Activated CD4-positive, alpha-beta memory T cell treated with anti-CD3 and anti-CD28 coated beads for 36 hours (primary cell): ENCODE measurements around the gene IL34. TPM values are rescaled to one million over a fixed set of nuclear protein-coding genes. Genes with fewer than 3 reads are reported as not detected.

ENCODE experiments used
- CTCF ChIA-PET: fragments of 350-600 bp; sonication (Branson Sonifier 250); formaldehyde crosslinking; loops from one replicate; lab custom pipeline; 2021; ENCODE audit warnings: antibody characterized with exemption, inconsistent platforms; lab: Charles Lee
- POLR2A ChIA-PET: fragments of 350-600 bp; sonication (Branson Sonifier 250); formaldehyde crosslinking; loops from one replicate; lab custom pipeline; 2021; ENCODE audit warnings: antibody characterized with exemption; lab: Charles Lee
- DNase-seq: peaks from one replicate; pipeline ENCODE4 v3.0.0-alpha.2; 2020
- H3K27ac Mint-ChIP-seq: one replicate; pipeline ENCODE4 v1.8.0; 2021; ENCODE audit warnings: mixed read lengths
- H3K27me3 Mint-ChIP-seq: one replicate; pipeline ENCODE4 v1.8.0; 2021; ENCODE audit warnings: mixed read lengths
- H3K36me3 Mint-ChIP-seq: one replicate; pipeline ENCODE4 v1.8.0; 2021; ENCODE audit warnings: mixed read lengths
- H3K4me1 Mint-ChIP-seq: one replicate; pipeline ENCODE4 v1.8.0; 2021; ENCODE audit warnings: low read depth, mixed read lengths
- H3K4me3 Mint-ChIP-seq: one replicate; pipeline ENCODE4 v1.8.0; 2021; ENCODE audit warnings: mild to moderate bottlenecking, mixed read lengths
- H3K9me3 Mint-ChIP-seq: one replicate; pipeline ENCODE4 v1.8.0; 2021; ENCODE audit warnings: mixed read lengths
- intact Hi-C: fragments of 100-400 bp; cut with micrococcal nuclease; formaldehyde crosslinking; loops from one replicate; pipeline ENCODE4 v1.15.1; 2023
- total RNA-seq, 2 experiments: library from RNA; stranded (reverse); gene quantifications; one replicate each; pipeline ENCODE4 v1.2.3, GENCODE V29; 2021

The IL34 gene
- total RNA-seq, 2 experiments from 2014 or later, result not detected

GRCh38 chr16:70677499-70678120, 31.3 kb downstream of the IL34 start:
- no peaks in the 10 kb centered on the region for H3K4me1 Mint-ChIP-seq
- no peak for DNase-seq

DNA sequence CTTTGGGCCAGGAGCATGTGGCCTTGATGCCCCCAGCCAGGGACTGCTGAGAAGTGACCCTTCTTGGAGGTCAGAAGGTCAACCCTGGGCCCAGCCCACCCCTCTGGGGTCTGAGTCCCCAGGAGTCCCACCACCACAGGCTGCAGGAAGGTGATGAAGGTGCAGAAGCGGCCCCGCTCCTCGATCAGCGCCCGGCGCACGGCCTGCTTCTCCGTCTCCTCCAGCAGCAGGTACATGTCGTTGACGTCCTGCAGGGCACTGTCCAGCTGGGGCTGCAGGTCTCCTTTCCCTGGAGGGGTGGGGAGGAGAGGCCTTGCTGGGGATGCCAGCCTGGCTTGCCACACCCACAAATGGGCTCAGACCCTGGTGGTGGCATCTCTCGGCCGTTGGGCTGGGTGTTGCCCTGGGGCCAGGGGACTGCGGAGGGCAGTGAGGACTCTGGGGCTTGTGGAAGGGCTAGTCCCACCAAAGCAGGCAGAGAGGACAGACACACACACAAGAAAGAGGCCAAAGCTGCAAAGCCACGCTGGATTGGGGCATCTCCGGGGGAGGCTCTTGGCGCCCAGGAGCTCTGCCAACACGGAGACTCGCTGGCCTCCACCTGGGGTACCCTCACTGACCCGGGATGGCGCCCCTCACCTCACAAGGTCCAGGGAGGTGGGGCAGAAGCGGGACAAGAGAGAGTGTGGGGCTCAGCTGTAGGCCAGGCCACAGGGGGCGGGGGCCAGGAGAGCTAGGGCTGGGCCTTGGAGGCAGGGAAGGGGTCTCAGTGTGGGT, 31.9 kb downstream of the IL34 start:
- no peaks in the 10 kb centered on the region for H3K36me3 Mint-ChIP-seq
- ChIA-PET CTCF (interaction anchor here (5.7 kb wide), 1 partner anchor 92 kb away, joined by 49 read pairs; no protein-coding TSS in a partner anchor), POLR2A (no interaction called here)
- no peak for DNase-seq
- no peaks in the 10 kb centered on the region for H3K4me1 Mint-ChIP-seq
- H3K27ac Mint-ChIP-seq, result no peak overlapping the region
- H3K4me3 Mint-ChIP-seq, result no peak overlapping the region
- H3K9me3 Mint-ChIP-seq, result no peaks in the 10 kb centered on the region
- H3K27me3 Mint-ChIP-seq, result peaks cover 5% of the 10 kb centered on the region
- intact Hi-C loops, result loop anchor here (5.0 kb wide), 1 partner anchor 684 kb away; no protein-coding TSS in a partner anchor

More at GRCh38 chr16:70677499-70678120, 31.3 kb downstream of the IL34 start:
- intact Hi-C loops, result loop anchor here (5.0 kb wide), 1 partner anchor 685 kb away; no protein-coding TSS in a partner anchor
- Mint-ChIP-seq H3K4me3 (no peak overlapping the region), H3K36me3 (no peaks in the 10 kb centered on the region), H3K27ac (no peak overlapping the region), H3K9me3 (no peaks in the 10 kb centered on the region), H3K27me3 (no peaks in the 10 kb centered on the region)
- CTCF ChIA-PET, result no interaction called here
- POLR2A ChIA-PET, result no interaction called here

DNA sequence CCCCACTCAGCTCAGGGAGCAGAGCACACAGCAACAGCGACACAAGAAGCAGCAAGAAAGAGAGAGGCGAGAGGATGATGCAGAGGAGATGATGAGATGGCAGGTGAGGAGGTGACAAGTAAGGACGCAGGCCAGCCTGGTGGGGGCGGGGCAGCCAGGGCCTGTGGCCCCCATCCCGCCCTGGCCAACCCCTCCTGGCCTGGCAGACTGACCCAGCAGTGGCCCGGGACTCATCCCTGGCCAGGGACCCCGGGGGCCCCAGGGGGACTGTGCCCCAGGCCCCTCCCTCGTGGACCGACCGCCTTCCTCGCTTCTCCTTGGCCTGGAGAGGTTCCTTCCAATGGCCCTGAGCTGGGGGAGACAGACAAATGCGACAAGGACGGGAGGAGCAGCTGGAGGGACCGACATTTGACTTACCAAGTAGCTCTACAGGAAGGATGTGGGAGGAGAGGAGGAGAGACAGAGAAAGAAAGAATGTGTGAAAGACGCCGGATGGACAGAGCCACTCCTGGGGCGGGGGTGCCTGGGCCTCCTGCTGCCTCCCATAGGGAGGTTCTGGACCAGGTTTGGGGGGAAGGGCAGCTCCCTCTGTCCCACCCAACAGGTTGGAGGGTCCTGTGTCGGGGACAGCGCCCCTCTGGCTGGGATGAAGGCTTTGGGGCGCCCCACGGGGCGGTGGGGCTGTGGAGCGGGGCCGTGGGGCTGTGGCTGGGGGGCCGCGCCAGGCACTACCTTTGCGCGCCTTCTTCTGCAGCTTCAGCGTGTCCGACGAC, 32.7 kb downstream of the IL34 start:
- Mint-ChIP-seq H3K4me3 (no peak overlapping the region), H3K27ac (no peak overlapping the region)
- POLR2A ChIA-PET, result no interaction called here

DNA sequence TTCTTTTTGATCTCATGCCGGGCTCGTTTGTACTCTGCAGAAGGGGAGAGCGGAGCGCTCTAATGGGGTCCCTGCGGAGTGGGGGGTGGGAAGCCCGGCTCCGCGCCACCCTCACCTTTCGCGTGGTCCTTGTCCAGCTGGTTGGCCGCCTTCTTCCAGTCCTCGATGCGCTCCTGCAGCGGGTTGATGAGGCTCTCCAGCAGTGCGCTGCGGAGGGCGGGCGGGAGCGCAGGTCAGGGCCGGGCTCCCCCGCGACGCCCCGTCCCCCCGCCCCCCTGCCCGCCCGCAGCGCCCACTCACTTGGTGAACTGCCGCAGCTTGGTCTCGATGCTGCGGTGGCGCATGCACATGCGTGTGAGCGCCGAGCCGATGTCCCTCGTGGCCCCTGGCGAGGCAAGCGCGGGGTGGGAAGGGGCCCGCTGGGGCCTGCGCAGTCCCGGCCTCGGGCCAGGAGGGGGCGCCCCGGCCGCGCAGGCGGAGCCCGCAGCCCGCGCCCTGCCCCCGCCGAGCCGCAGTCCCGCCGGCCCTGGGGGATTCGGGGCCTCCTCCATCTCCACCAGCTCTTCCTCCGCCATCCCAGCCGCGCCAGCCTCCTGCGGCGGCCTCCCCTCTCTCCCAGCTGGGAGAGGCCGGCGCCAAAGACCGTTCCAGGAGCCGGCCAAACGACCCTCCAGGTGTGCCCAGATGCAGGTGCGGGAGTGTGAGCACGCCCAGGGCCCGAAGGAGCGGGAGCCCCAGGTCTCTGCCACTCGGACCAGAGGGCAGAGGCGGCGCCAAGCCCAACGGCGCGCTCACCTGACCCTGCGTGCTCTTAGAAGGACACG, 33.5 kb downstream of the IL34 start:
- POLR2A ChIA-PET, result no interaction called here
- no peak for DNase-seq

More for the DNA sequence above, 32.7 kb downstream of the IL34 start:
- no peak for DNase-seq
- peaks cover 8% of the 10 kb centered on the region for H3K27me3 Mint-ChIP-seq
- H3K36me3 Mint-ChIP-seq, result no peaks in the 10 kb centered on the region
- H3K9me3 Mint-ChIP-seq, result no peaks in the 10 kb centered on the region
- CTCF ChIA-PET, result interaction anchor here (0.7 to 5.7 kb wide), 3 partner anchors 12 to 92 kb away, joined by 3 to 49 read pairs (median 3); no protein-coding TSS in a partner anchor
- no peaks in the 10 kb centered on the region for H3K4me1 Mint-ChIP-seq
- intact Hi-C loops, result loop anchor here (5.0 kb wide), 1 partner anchor 683 kb away; no protein-coding TSS in a partner anchor

GRCh38 chr16:70680495-70681381, 34.4 kb downstream of the IL34 start:
- no peaks in the 10 kb centered on the region for H3K36me3 Mint-ChIP-seq
- POLR2A ChIA-PET, result no interaction called here

More for the DNA sequence above, 33.5 kb downstream of the IL34 start:
- intact Hi-C loops, result loop anchor here (1.0 to 10.0 kb wide), 3 partner anchors 55 to 682 kb away; no protein-coding TSS in a partner anchor
- no peak overlapping the region for H3K27ac Mint-ChIP-seq
- H3K4me1 Mint-ChIP-seq, result no peaks in the 10 kb centered on the region
- no peak overlapping the region for H3K4me3 Mint-ChIP-seq
- no peaks in the 10 kb centered on the region for H3K36me3 Mint-ChIP-seq
- CTCF ChIA-PET, result interaction anchor here (0.7 to 5.7 kb wide), 3 partner anchors 13 to 91 kb away, joined by 3 to 49 read pairs (median 3); no protein-coding TSS in a partner anchor
- no peaks in the 10 kb centered on the region for H3K9me3 Mint-ChIP-seq
- H3K27me3 Mint-ChIP-seq, result peaks cover 12% of the 10 kb centered on the region

GRCh38 chr16:70681382-70682238, 35.3 kb downstream of the IL34 start:
- H3K36me3 Mint-ChIP-seq, result no peaks in the 10 kb centered on the region
- H3K27me3 Mint-ChIP-seq, result peaks cover 20% of the 10 kb centered on the region
- no peak overlapping the region for H3K27ac Mint-ChIP-seq
- POLR2A ChIA-PET, result interaction anchor here (0.5 kb wide), 1 partner anchor 68 kb away, joined by 3 read pairs; no protein-coding TSS in a partner anchor
- no peak for DNase-seq
- H3K4me1 Mint-ChIP-seq, result peaks cover 2% of the 10 kb centered on the region
- intact Hi-C loops, result loop anchor here (10.0 kb wide), 1 partner anchor 53 kb away; no protein-coding TSS in a partner anchor
- no peaks in the 10 kb centered on the region for H3K9me3 Mint-ChIP-seq
- CTCF ChIA-PET, result interaction anchor here (1.2 to 5.7 kb wide), 2 partner anchors 89 to 112 kb away, joined by 3 to 49 read pairs; no protein-coding TSS in a partner anchor
- H3K4me3 Mint-ChIP-seq, result no peak overlapping the region

More at GRCh38 chr16:70680495-70681381, 34.4 kb downstream of the IL34 start:
- no peak for DNase-seq
- no peak overlapping the region for H3K4me3 Mint-ChIP-seq
- intact Hi-C loops, result loop anchor here (1.0 to 10.0 kb wide), 2 partner anchors 54 to 91 kb away; no protein-coding TSS in a partner anchor
- peaks cover 16% of the 10 kb centered on the region for H3K27me3 Mint-ChIP-seq
- H3K9me3 Mint-ChIP-seq, result no peaks in the 10 kb centered on the region
- no peaks in the 10 kb centered on the region for H3K4me1 Mint-ChIP-seq
- H3K27ac Mint-ChIP-seq, result no peak overlapping the region
- CTCF ChIA-PET, result interaction anchor here (5.7 kb wide), 1 partner anchor 90 kb away, joined by 49 read pairs; no protein-coding TSS in a partner anchor

- ChIA-PET CTCF (interaction anchor here (1.2 to 5.7 kb wide), 2 partner anchors 88 to 111 kb away, joined by 3 to 49 read pairs; no protein-coding TSS in a partner anchor), POLR2A (interaction anchor here (0.5 to 0.6 kb wide), 2 partner anchors 68 to 1366 kb away, joined by 3 to 4 read pairs; no protein-coding TSS in a partner anchor)
- Mint-ChIP-seq H3K36me3 (no peaks in the 10 kb centered on the region), H3K27me3 (peaks cover 21% of the 10 kb centered on the region), H3K27ac (no peak overlapping the region), H3K9me3 (no peaks in the 10 kb centered on the region), H3K4me3 (no peak overlapping the region), H3K4me1 (peaks cover 2% of the 10 kb centered on the region)
- intact Hi-C loops, result loop anchor here (10.0 kb wide), 1 partner anchor 52 kb away; no protein-coding TSS in a partner anchor
- DNase-seq, result no peak
Observed at GRCh38 chr16:70682239-70683145, 36.1 kb downstream of the IL34 start.

DNA sequence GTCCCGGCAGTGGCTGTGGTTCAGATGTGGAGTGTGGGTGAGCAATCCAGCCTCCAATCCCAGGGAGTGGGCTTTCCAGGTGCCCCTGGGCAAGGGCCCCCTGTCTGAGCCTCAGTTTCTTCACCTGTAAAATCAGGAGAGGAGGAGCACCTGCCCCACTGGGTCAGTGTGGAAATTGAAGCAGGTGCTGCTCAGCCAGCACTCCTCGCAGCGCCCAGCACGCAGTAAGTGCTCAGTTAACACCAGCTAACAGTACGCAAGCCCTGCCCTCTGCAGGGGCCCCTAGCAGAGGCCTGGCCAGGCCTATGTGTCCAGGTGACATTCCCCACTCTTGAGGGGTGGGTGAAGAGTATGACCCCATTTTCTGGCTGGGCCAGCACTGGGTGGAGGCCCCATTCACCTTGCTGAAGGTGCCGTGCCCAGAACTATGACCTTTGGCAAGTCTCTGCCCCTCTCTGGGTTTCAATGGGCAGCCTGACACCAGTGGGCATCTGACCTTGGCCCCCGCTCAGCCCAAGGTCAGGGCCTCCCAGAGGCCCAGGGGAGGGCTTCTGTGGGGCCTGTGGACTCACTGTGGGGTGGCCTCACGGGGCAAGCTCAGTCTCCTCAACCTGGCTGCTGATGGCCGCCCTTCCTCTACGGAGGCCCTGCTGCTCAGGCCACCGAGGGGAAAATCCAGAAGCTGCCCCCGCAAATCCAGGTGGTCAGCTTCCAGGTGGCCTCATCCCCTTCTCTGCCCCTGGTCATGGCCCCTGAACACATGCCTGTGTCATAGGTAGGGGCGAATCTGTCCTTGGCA, 37.0 kb downstream of the IL34 start:
- H3K4me1 Mint-ChIP-seq, result peaks cover 2% of the 10 kb centered on the region

More for the DNA sequence above, 37.0 kb downstream of the IL34 start:
- intact Hi-C loops, result loop anchor here (10.0 kb wide), 1 partner anchor 51 kb away; no protein-coding TSS in a partner anchor
- no peak for DNase-seq
- no peak overlapping the region for H3K4me3 Mint-ChIP-seq
- peaks cover 21% of the 10 kb centered on the region for H3K27me3 Mint-ChIP-seq
- H3K36me3 Mint-ChIP-seq, result no peaks in the 10 kb centered on the region
- no peaks in the 10 kb centered on the region for H3K9me3 Mint-ChIP-seq
- H3K27ac Mint-ChIP-seq, result no peak overlapping the region
- ChIA-PET CTCF (interaction anchor here (5.7 kb wide), 1 partner anchor 87 kb away, joined by 49 read pairs; no protein-coding TSS in a partner anchor), POLR2A (interaction anchor here (0.6 kb wide), 1 partner anchor 1366 kb away, joined by 4 read pairs; no protein-coding TSS in a partner anchor)
